ENCODE data around the gene TENT4A. TPM values are rescaled to one million over a fixed set of nuclear protein-coding genes. Genes with fewer than 3 reads are reported as not detected.

The TENT4A gene
- polyA plus RNA-seq, 4 donors = 22.5 to 29.1 (median 23.6) TPM

GRCh38 chr5:6730807-6731206 lies 17.6 kb downstream of the TENT4A start:
- no peak for DNase-seq (ENCODE audit: low read depth in 4 of 4, low spot score in 3 of 4)

GRCh38 chr5:6731465-6732237 lies 18.4 kb downstream of the TENT4A start:
- DNase-seq (ENCODE audit: low read depth in 4 of 4, low spot score in 3 of 4) = no peak

- DNase-seq (ENCODE audit: low read depth in 4 of 4, low spot score in 3 of 4) = no peak
These were observed 19.6 kb downstream of the TENT4A start for GRCh38 chr5:6732634-6733410.

GRCh38 chr5:6733411-6734242 lies 20.4 kb downstream of the TENT4A start:
- no peak for DNase-seq (ENCODE audit: low read depth in 4 of 4, low spot score in 3 of 4)

- DNase-seq (ENCODE audit: low read depth in 4 of 4, low spot score in 3 of 4) = no peak
These were observed 21.0 kb downstream of the TENT4A start for GRCh38 chr5:6734243-6734700.

- DNase-seq (ENCODE audit: low read depth in 4 of 4, low spot score in 3 of 4) = no peak
These were observed 21.5 kb downstream of the TENT4A start for GRCh38 chr5:6734781-6735180.

GRCh38 chr5:6736106-6736505 lies 22.9 kb downstream of the TENT4A start:
- DNase-seq (ENCODE audit: low read depth in 4 of 4, low spot score in 3 of 4) = no peak

- DNase-seq (ENCODE audit: low read depth in 4 of 4, low spot score in 3 of 4) = no peak
These were observed 23.4 kb downstream of the TENT4A start for GRCh38 chr5:6736524-6737042.

- DNase-seq (ENCODE audit: low read depth in 4 of 4, low spot score in 3 of 4) = no peak
These were observed 24.1 kb downstream of the TENT4A start for GRCh38 chr5:6737043-6737941.

GRCh38 chr5:6739603-6740002 lies 26.4 kb downstream of the TENT4A start:
- DNase-seq (ENCODE audit: low read depth in 4 of 4, low spot score in 3 of 4) = no peak

- no peak for DNase-seq (ENCODE audit: low read depth in 4 of 4, low spot score in 3 of 4)
These were observed 27.4 kb downstream of the TENT4A start for GRCh38 chr5:6740586-6741150.

- DNase-seq (ENCODE audit: low read depth in 4 of 4, low spot score in 3 of 4) = no peak
These were observed 29.0 kb downstream of the TENT4A start for GRCh38 chr5:6742081-6742758.

GRCh38 chr5:6743161-6743560 lies 29.9 kb downstream of the TENT4A start:
- DNase-seq (ENCODE audit: low read depth in 4 of 4, low spot score in 3 of 4) = no peak

GRCh38 chr5:6744841-6745705 lies 31.8 kb downstream of the TENT4A start:
- no peak for DNase-seq (ENCODE audit: low read depth in 4 of 4, low spot score in 3 of 4)

- DNase-seq (ENCODE audit: low read depth in 4 of 4, low spot score in 3 of 4) = peak in 1 of 4 donors; percentile 26
These were observed 32.5 kb downstream of the TENT4A start for GRCh38 chr5:6745706-6746222.

GRCh38 chr5:6746244-6746643 lies 33.0 kb downstream of the TENT4A start:
- DNase-seq (ENCODE audit: low read depth in 4 of 4, low spot score in 3 of 4) = no peak

- no peak for DNase-seq (ENCODE audit: low read depth in 4 of 4, low spot score in 3 of 4)
These were observed 33.9 kb downstream of the TENT4A start for GRCh38 chr5:6747103-6747502.

GRCh38 chr5:6748142-6748541 lies 34.9 kb downstream of the TENT4A start:
- no peak for DNase-seq (ENCODE audit: low read depth in 4 of 4, low spot score in 3 of 4)

All from right renal pelvis (tissue), 4 donors.